BLaER1 (cell line): Measurements from ENCODE around the gene PIGQ.
A peak's percentile ranks its signal among the peaks of the same experiment; 100 is the strongest.

Experiments
- H3K27ac ChIP-seq: shearing (Covaris generic); formaldehyde crosslinking; 2 replicates; pipeline ENCODE4 v1.8.1; 2022
- H3K27me3 ChIP-seq: shearing (Covaris generic); formaldehyde crosslinking; 2 replicates; pipeline ENCODE4 v1.8.1; 2022
- H3K36me3 ChIP-seq: shearing (Covaris generic); formaldehyde crosslinking; 2 replicates; pipeline ENCODE4 v1.8.1; 2022
- H3K4me1 ChIP-seq: shearing (Covaris generic); formaldehyde crosslinking; 2 replicates; pipeline ENCODE4 v1.8.1; 2022
- H3K4me2 ChIP-seq: shearing (Covaris generic); formaldehyde crosslinking; 2 replicates; pipeline ENCODE4 v1.8.1; 2022
- H3K4me3 ChIP-seq: shearing (Covaris generic); formaldehyde crosslinking; 2 replicates; pipeline ENCODE4 v1.8.1; 2022
- H3K9ac ChIP-seq: shearing (Covaris generic); formaldehyde crosslinking; 2 replicates; pipeline ENCODE4 v1.8.1; 2022
- H3K9me3 ChIP-seq: shearing (Covaris generic); formaldehyde crosslinking; 2 replicates; pipeline ENCODE4 v1.8.1; 2022
- H4K20me1 ChIP-seq: shearing (Covaris generic); formaldehyde crosslinking; 2 replicates; pipeline ENCODE4 v1.8.1; 2022
- Cebpa-rat ChIP-seq: shearing (Covaris generic); IDR thresholded peaks from 2 replicates; pipeline ENCODE4 v1.8.1; 2022

The PIGQ gene

GRCh38 chr16:598823-599739, 29.3 kb downstream of the PIGQ start:
- Histone ChIP-seq H3K9me3 (peaks cover 13% of the 10 kb centered on the region; the same call in 1 of the 2 replicates), H3K27me3 (no peaks in the 10 kb centered on the region), H3K4me2 (no peak overlapping the region), H4K20me1 (peaks cover 68% of the 10 kb centered on the region), H3K4me3 (no peak overlapping the region), H3K36me3 (peaks cover 37% of the 10 kb centered on the region), H3K4me1 (peaks cover 38% of the 10 kb centered on the region), H3K9ac (no peak overlapping the region), H3K27ac (no peak overlapping the region)
- no peak for TF ChIP-seq Cebpa-rat

- H3K4me3 ChIP-seq: no peak overlapping the region
- no peak overlapping the region for H3K27ac ChIP-seq
- H3K36me3 ChIP-seq: peaks cover 52% of the 10 kb centered on the region
- H3K4me2 ChIP-seq: no peak overlapping the region
- H3K27me3 ChIP-seq: no peaks in the 10 kb centered on the region
- H3K4me1 ChIP-seq: peaks cover 21% of the 10 kb centered on the region
- peaks cover 30% of the 10 kb centered on the region for H3K9me3 ChIP-seq
- no peak overlapping the region for H3K9ac ChIP-seq
- H4K20me1 ChIP-seq: peaks cover 51% of the 10 kb centered on the region
- no peak for TF ChIP-seq Cebpa-rat
Observed at GRCh38 chr16:600781-601180, 31.0 kb downstream of the PIGQ start.

GRCh38 chr16:603933-604332, 34.2 kb downstream of the PIGQ start:
- Histone ChIP-seq H4K20me1 (peaks cover 50% of the 10 kb centered on the region), H3K9me3 (peaks cover 50% of the 10 kb centered on the region), H3K4me1 (peaks cover 23% of the 10 kb centered on the region), H3K27ac (no peak overlapping the region), H3K9ac (no peak overlapping the region), H3K27me3 (no peaks in the 10 kb centered on the region), H3K36me3 (peaks cover 50% of the 10 kb centered on the region), H3K4me3 (no peak overlapping the region), H3K4me2 (no peak overlapping the region)
- TF ChIP-seq Cebpa-rat: no peak

GRCh38 chr16:606656-607307, 37.0 kb downstream of the PIGQ start:
- H3K4me3 ChIP-seq: no peak overlapping the region
- no peaks in the 10 kb centered on the region for H3K27me3 ChIP-seq
- no peak overlapping the region for H3K4me2 ChIP-seq
- H3K4me1 ChIP-seq: peaks cover 35% of the 10 kb centered on the region
- peaks cover 56% of the 10 kb centered on the region for H4K20me1 ChIP-seq
- H3K9me3 ChIP-seq: peaks cover 50% of the 10 kb centered on the region
- H3K9ac ChIP-seq: no peak overlapping the region
- no peak for TF ChIP-seq Cebpa-rat
- H3K27ac ChIP-seq: no peak overlapping the region
- H3K36me3 ChIP-seq: peaks cover 35% of the 10 kb centered on the region

GRCh38 chr16:608019-608418, 38.3 kb downstream of the PIGQ start:
- H3K27me3 ChIP-seq: no peaks in the 10 kb centered on the region
- H3K4me3 ChIP-seq: no peak overlapping the region
- H3K27ac ChIP-seq: no peak overlapping the region
- H3K4me2 ChIP-seq: no peak overlapping the region
- TF ChIP-seq Cebpa-rat: no peak
- H3K4me1 ChIP-seq: peaks cover 35% of the 10 kb centered on the region
- H4K20me1 ChIP-seq: peaks cover 45% of the 10 kb centered on the region
- peaks cover 36% of the 10 kb centered on the region for H3K36me3 ChIP-seq
- no peak overlapping the region for H3K9ac ChIP-seq
- H3K9me3 ChIP-seq: peaks cover 51% of the 10 kb centered on the region

- H3K9me3 ChIP-seq: peaks cover 54% of the 10 kb centered on the region
- H4K20me1 ChIP-seq: peaks cover 37% of the 10 kb centered on the region
- peaks cover 47% of the 10 kb centered on the region for H3K36me3 ChIP-seq
- peak overlapping the region; percentile 53; the same call in 1 of the 2 replicates for H3K9ac ChIP-seq
- H3K27me3 ChIP-seq: no peaks in the 10 kb centered on the region
- peak overlapping the region; percentile 50 for H3K27ac ChIP-seq
- H3K4me1 ChIP-seq: peaks cover 46% of the 10 kb centered on the region
- H3K4me2 ChIP-seq: peak overlapping the region; percentile 70
- TF ChIP-seq Cebpa-rat: no peak
- H3K4me3 ChIP-seq: no peak overlapping the region
Observed at GRCh38 chr16:609316-609715, 39.5 kb downstream of the PIGQ start.

GRCh38 chr16:609984-610383, 40.2 kb downstream of the PIGQ start:
- Histone ChIP-seq H3K4me2 (peak overlapping the region; percentile 70), H3K9me3 (peaks cover 48% of the 10 kb centered on the region), H3K27me3 (no peaks in the 10 kb centered on the region), H3K4me3 (no peak overlapping the region), H3K27ac (peak overlapping the region; percentile 50), H4K20me1 (peaks cover 42% of the 10 kb centered on the region), H3K9ac (peak overlapping the region; percentile 53), H3K36me3 (peaks cover 40% of the 10 kb centered on the region), H3K4me1 (peaks cover 53% of the 10 kb centered on the region)
- TF ChIP-seq Cebpa-rat: no peak

- peak overlapping the region; percentile 53 for H3K9ac ChIP-seq
- H3K36me3 ChIP-seq: peaks cover 32% of the 10 kb centered on the region
- peak overlapping the region; percentile 70 for H3K4me2 ChIP-seq
- no peak overlapping the region for H3K4me3 ChIP-seq
- peaks cover 40% of the 10 kb centered on the region for H3K9me3 ChIP-seq
- peaks cover 50% of the 10 kb centered on the region for H4K20me1 ChIP-seq
- H3K4me1 ChIP-seq: peaks cover 61% of the 10 kb centered on the region
- peak overlapping the region; percentile 50 for H3K27ac ChIP-seq
- no peak for TF ChIP-seq Cebpa-rat
- no peaks in the 10 kb centered on the region for H3K27me3 ChIP-seq
Observed at GRCh38 chr16:610513-611381, 41.0 kb downstream of the PIGQ start.

- Histone ChIP-seq H4K20me1 (peaks cover 56% of the 10 kb centered on the region), H3K27me3 (no peaks in the 10 kb centered on the region), H3K4me2 (peak overlapping the region; percentile 65), H3K27ac (no peak overlapping the region), H3K4me1 (peaks cover 45% of the 10 kb centered on the region), H3K9ac (no peak overlapping the region), H3K36me3 (peaks cover 28% of the 10 kb centered on the region), H3K9me3 (peaks cover 17% of the 10 kb centered on the region), H3K4me3 (no peak overlapping the region)
- TF ChIP-seq Cebpa-rat: no peak
Observed at GRCh38 chr16:615122-615521, 45.4 kb downstream of the PIGQ start.
